ENCODE data around the gene IL1RAP. TPM values are rescaled to one million over a fixed set of nuclear protein-coding genes. Genes with fewer than 3 reads are reported as not detected.

Gene IL1RAP
- total RNA-seq, 2 experiments from 2014 or later, result 12.1 to 16.1 TPM

GRCh38 chr3:190629088-190629487, 115.2 kb downstream of the IL1RAP start:
- DNase-seq (no peak), ATAC-seq (peak; percentile 39)
- ChIA-PET CTCF (interaction anchor here (0.5 to 1.7 kb wide), 3 partner anchors 10 to 1597 kb away, joined by 3 to 5 read pairs (median 3); no protein-coding TSS in a partner anchor), POLR2A (interaction anchor here (0.6 kb wide), 1 partner anchor 68 kb away, joined by 3 read pairs; no protein-coding TSS in a partner anchor)
- Mint-ChIP-seq H3K27me3 (no peaks in the 10 kb centered on the region), H3K9me3 (ENCODE audit: low read depth) (no peaks in the 10 kb centered on the region), H3K27ac (no peak overlapping the region), H3K4me3 (no peak overlapping the region), H3K4me1 (peaks cover 2% of the 10 kb centered on the region), H3K36me3 (ENCODE audit: low read depth) (peaks cover 18% of the 10 kb centered on the region)
- intact Hi-C loops (cut with DNase I, micrococcal nuclease), result no loop called here

GRCh38 chr3:190631295-190631694, 117.4 kb downstream of the IL1RAP start:
- H3K27me3 Mint-ChIP-seq, result no peaks in the 10 kb centered on the region
- H3K27ac Mint-ChIP-seq, result no peak overlapping the region
- DNase-seq, result no peak
- H3K9me3 Mint-ChIP-seq (ENCODE audit: low read depth), result no peaks in the 10 kb centered on the region
- ATAC-seq, result no peak
- POLR2A ChIA-PET, result no interaction called here
- H3K4me1 Mint-ChIP-seq, result peaks cover 2% of the 10 kb centered on the region
- CTCF ChIA-PET, result interaction anchor here (0.6 to 1.2 kb wide), 3 partner anchors 9 to 146 kb away, joined by 3 to 5 read pairs (median 4); no protein-coding TSS in a partner anchor
- no peak overlapping the region for H3K4me3 Mint-ChIP-seq
- peaks cover 13% of the 10 kb centered on the region for H3K36me3 Mint-ChIP-seq (ENCODE audit: low read depth)
- intact Hi-C loops (cut with DNase I, micrococcal nuclease), result no loop called here

GRCh38 chr3:190641564-190641963, 127.7 kb downstream of the IL1RAP start:
- intact Hi-C loops (cut with DNase I, micrococcal nuclease), result no loop called here
- Mint-ChIP-seq H3K4me3 (no peak overlapping the region), H3K36me3 (ENCODE audit: low read depth) (peaks cover 16% of the 10 kb centered on the region), H3K27ac (no peak overlapping the region), H3K9me3 (ENCODE audit: low read depth) (no peaks in the 10 kb centered on the region), H3K27me3 (no peaks in the 10 kb centered on the region), H3K4me1 (no peaks in the 10 kb centered on the region)
- ATAC-seq (no peak), DNase-seq (no peak)
- ChIA-PET POLR2A (no interaction called here), CTCF (interaction anchor here (0.7 to 1.6 kb wide), 3 partner anchors 23 to 218 kb away, joined by 3 to 6 read pairs (median 6); no protein-coding TSS in a partner anchor)

- Mint-ChIP-seq H3K36me3 (ENCODE audit: low read depth) (peaks cover 20% of the 10 kb centered on the region), H3K27ac (no peak overlapping the region), H3K27me3 (no peaks in the 10 kb centered on the region), H3K4me1 (no peaks in the 10 kb centered on the region), H3K9me3 (ENCODE audit: low read depth) (no peaks in the 10 kb centered on the region), H3K4me3 (no peak overlapping the region)
- ChIA-PET CTCF (interaction anchor here (0.6 to 1.6 kb wide), 3 partner anchors 23 to 319 kb away, joined by 3 to 6 read pairs (median 6); no protein-coding TSS in a partner anchor), POLR2A (no interaction called here)
- ATAC-seq, result no peak
- DNase-seq, result no peak
- intact Hi-C loops (cut with DNase I, micrococcal nuclease), result no loop called here
These were observed 128.1 kb downstream of the IL1RAP start for GRCh38 chr3:190642016-190642415.

- Mint-ChIP-seq H3K4me1 (no peaks in the 10 kb centered on the region), H3K27me3 (no peaks in the 10 kb centered on the region), H3K27ac (no peak overlapping the region), H3K36me3 (ENCODE audit: low read depth) (peaks cover 26% of the 10 kb centered on the region), H3K9me3 (ENCODE audit: low read depth) (no peaks in the 10 kb centered on the region), H3K4me3 (no peak overlapping the region)
- intact Hi-C loops (cut with DNase I, micrococcal nuclease), result no loop called here
- CTCF ChIA-PET, result no interaction called here
- DNase-seq (no peak), ATAC-seq (no peak)
- POLR2A ChIA-PET, result no interaction called here
These were observed 130.2 kb downstream of the IL1RAP start for GRCh38 chr3:190644035-190644434.

- Mint-ChIP-seq H3K27me3 (no peaks in the 10 kb centered on the region), H3K9me3 (ENCODE audit: low read depth) (no peaks in the 10 kb centered on the region), H3K4me1 (no peaks in the 10 kb centered on the region), H3K4me3 (no peak overlapping the region), H3K36me3 (ENCODE audit: low read depth) (peaks cover 23% of the 10 kb centered on the region), H3K27ac (no peak overlapping the region)
- ATAC-seq (no peak), DNase-seq (no peak)
- intact Hi-C loops (cut with DNase I, micrococcal nuclease), result no loop called here
- CTCF ChIA-PET, result no interaction called here
- POLR2A ChIA-PET, result no interaction called here
These were observed 130.9 kb downstream of the IL1RAP start for GRCh38 chr3:190644766-190645165.

- Mint-ChIP-seq H3K9me3 (ENCODE audit: low read depth) (no peaks in the 10 kb centered on the region), H3K36me3 (ENCODE audit: low read depth) (peaks cover 16% of the 10 kb centered on the region), H3K4me3 (no peak overlapping the region), H3K27me3 (no peaks in the 10 kb centered on the region), H3K27ac (no peak overlapping the region), H3K4me1 (no peaks in the 10 kb centered on the region)
- POLR2A ChIA-PET, result no interaction called here
- intact Hi-C loops (cut with DNase I, micrococcal nuclease), result no loop called here
- CTCF ChIA-PET, result interaction anchor here (0.5 kb wide), 1 partner anchor 322 kb away, joined by 3 read pairs; no protein-coding TSS in a partner anchor
- ATAC-seq, result no peak
- DNase-seq, result no peak
These were observed 132.1 kb downstream of the IL1RAP start for GRCh38 chr3:190645932-190646460.

- CTCF ChIA-PET, result no interaction called here
- POLR2A ChIA-PET, result no interaction called here
- no peaks in the 10 kb centered on the region for H3K4me1 Mint-ChIP-seq
- H3K36me3 Mint-ChIP-seq (ENCODE audit: low read depth), result peaks cover 18% of the 10 kb centered on the region
- no peak for DNase-seq
- no peak overlapping the region for H3K27ac Mint-ChIP-seq
- ATAC-seq, result no peak
- H3K9me3 Mint-ChIP-seq (ENCODE audit: low read depth), result no peaks in the 10 kb centered on the region
- no peak overlapping the region for H3K4me3 Mint-ChIP-seq
- H3K27me3 Mint-ChIP-seq, result no peaks in the 10 kb centered on the region
- intact Hi-C loops (cut with DNase I, micrococcal nuclease), result no loop called here
These were observed 133.1 kb downstream of the IL1RAP start for GRCh38 chr3:190646996-190647395.

GRCh38 chr3:190655933-190656332, 142.0 kb downstream of the IL1RAP start:
- H3K4me1 Mint-ChIP-seq, result no peaks in the 10 kb centered on the region
- ATAC-seq, result no peak
- H3K4me3 Mint-ChIP-seq, result no peak overlapping the region
- ChIA-PET CTCF (interaction anchor here (1.2 kb wide), 1 partner anchor 17 kb away, joined by 4 read pairs; no protein-coding TSS in a partner anchor), POLR2A (no interaction called here)
- no peak for DNase-seq
- H3K36me3 Mint-ChIP-seq (ENCODE audit: low read depth), result peaks cover 2% of the 10 kb centered on the region
- H3K27ac Mint-ChIP-seq, result no peak overlapping the region
- no peaks in the 10 kb centered on the region for H3K9me3 Mint-ChIP-seq (ENCODE audit: low read depth)
- intact Hi-C loops (cut with DNase I, micrococcal nuclease), result no loop called here
- H3K27me3 Mint-ChIP-seq, result peaks cover 20% of the 10 kb centered on the region

GRCh38 chr3:190658106-190658505, 144.2 kb downstream of the IL1RAP start:
- no peak overlapping the region for H3K27ac Mint-ChIP-seq
- H3K4me1 Mint-ChIP-seq, result no peaks in the 10 kb centered on the region
- ATAC-seq (no peak), DNase-seq (no peak)
- no peaks in the 10 kb centered on the region for H3K36me3 Mint-ChIP-seq (ENCODE audit: low read depth)
- ChIA-PET POLR2A (no interaction called here), CTCF (no interaction called here)
- no peaks in the 10 kb centered on the region for H3K9me3 Mint-ChIP-seq (ENCODE audit: low read depth)
- intact Hi-C loops (cut with DNase I, micrococcal nuclease), result no loop called here
- peaks cover 23% of the 10 kb centered on the region for H3K27me3 Mint-ChIP-seq
- no peak overlapping the region for H3K4me3 Mint-ChIP-seq

GRCh38 chr3:190666821-190667220, 152.9 kb downstream of the IL1RAP start:
- Mint-ChIP-seq H3K4me1 (no peaks in the 10 kb centered on the region), H3K4me3 (no peak overlapping the region), H3K36me3 (ENCODE audit: low read depth) (no peaks in the 10 kb centered on the region), H3K9me3 (ENCODE audit: low read depth) (no peaks in the 10 kb centered on the region), H3K27ac (no peak overlapping the region), H3K27me3 (peaks cover 8% of the 10 kb centered on the region)
- intact Hi-C loops (cut with DNase I, micrococcal nuclease), result no loop called here
- DNase-seq (no peak), ATAC-seq (no peak)
- CTCF ChIA-PET, result interaction anchor here (2.3 kb wide), 1 partner anchor 27 kb away, joined by 9 read pairs; no protein-coding TSS in a partner anchor
- POLR2A ChIA-PET, result no interaction called here

GRCh38 chr3:190671658-190672057, 157.8 kb downstream of the IL1RAP start:
- DNase-seq, result no peak
- H3K36me3 Mint-ChIP-seq (ENCODE audit: low read depth), result no peaks in the 10 kb centered on the region
- CTCF ChIA-PET, result no interaction called here
- no peak for ATAC-seq
- H3K9me3 Mint-ChIP-seq (ENCODE audit: low read depth), result no peaks in the 10 kb centered on the region
- H3K4me1 Mint-ChIP-seq, result no peaks in the 10 kb centered on the region
- no peak overlapping the region for H3K4me3 Mint-ChIP-seq
- intact Hi-C loops (cut with DNase I, micrococcal nuclease), result no loop called here
- POLR2A ChIA-PET, result no interaction called here
- peaks cover 5% of the 10 kb centered on the region for H3K27me3 Mint-ChIP-seq
- no peak overlapping the region for H3K27ac Mint-ChIP-seq
